Stimulated activated CD8-positive, alpha-beta memory T cell treated with anti-CD3 and anti-CD28 coated beads, Interleukin-12 subunit alpha, Interleukin-12 subunit beta, amount 100 ng/mL, for 1 hour (primary cell): ENCODE results near the gene HPCAL4.

ENCODE experiments used
- DNase-seq: peaks from one replicate; pipeline ENCODE4 v3.0.0-alpha.2; 2020; ENCODE audit warnings: low read depth

HPCAL4 gene

GRCh38 chr1:39701049-39701439, 9.8 kb upstream of the HPCAL4 start:
- no peak for DNase-seq

DNA sequence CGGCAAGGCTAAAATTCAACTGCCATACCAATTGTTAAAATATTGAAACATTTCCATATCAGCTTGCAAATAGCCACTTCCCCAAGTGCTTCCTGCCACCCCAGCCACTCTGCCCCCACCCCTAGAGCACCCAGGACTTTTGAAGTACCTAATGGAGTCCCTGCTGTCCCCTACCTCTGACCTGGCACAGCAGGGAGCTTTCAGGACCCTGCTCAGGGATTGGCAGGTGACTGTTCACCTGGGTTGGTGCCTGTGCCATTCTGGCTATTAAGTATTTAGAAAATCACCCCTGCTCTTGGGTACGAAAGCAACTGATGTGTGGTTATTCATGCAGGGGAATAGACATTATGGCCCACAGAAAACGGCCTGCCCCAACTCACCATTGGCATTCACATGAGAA, 9.1 kb upstream of the HPCAL4 start:
- no peak for DNase-seq

GRCh38 chr1:39699419-39699818, 8.2 kb upstream of the HPCAL4 start:
- DNase-seq = no peak

- DNase-seq = no peak
Measured at GRCh38 chr1:39698568-39698967, 7.3 kb upstream of the HPCAL4 start.

- DNase-seq = no peak
Measured at GRCh38 chr1:39696448-39696847, 5.2 kb upstream of the HPCAL4 start.

DNA sequence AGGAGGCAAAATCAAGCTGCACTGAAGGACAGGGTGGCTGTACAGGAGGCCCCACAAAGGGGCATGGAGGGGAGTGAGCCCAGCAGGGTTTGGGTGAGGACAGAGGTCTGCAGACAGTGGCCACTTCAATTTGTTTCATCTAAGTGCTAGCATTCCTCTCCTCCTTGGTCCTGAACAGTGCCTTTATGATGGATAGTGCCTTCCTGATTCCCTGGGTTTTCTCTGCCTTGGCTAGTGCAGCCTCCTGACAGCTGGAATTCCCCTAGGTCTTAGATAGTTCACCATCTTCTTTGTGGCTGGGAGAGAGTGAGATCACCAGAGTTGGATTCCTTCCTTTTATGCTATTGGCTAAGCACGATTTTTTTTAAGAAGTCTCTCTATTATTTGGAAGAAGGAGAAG, 3.8 kb upstream of the HPCAL4 start:
- no peak for DNase-seq

DNA sequence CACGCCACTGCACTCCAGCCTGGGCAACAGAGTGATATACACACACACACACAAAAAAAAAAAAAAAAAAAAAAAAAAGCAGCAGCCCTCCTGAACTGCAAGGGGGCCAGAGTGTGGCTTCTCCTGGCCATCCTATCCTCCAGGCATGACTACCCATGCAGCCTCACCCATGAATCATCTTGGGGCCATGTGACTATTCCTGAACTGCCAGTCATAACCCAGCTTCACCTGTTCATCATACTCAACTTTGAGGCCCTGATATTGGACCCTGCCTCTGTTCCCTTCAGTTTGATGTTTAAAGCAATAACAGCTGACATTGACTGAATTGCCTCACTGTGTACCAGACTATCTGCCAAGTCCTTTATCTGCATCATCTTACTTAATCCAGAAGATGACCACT, 2.8 kb upstream of the HPCAL4 start:
- no peak for DNase-seq

- DNase-seq = no peak
Measured at GRCh38 chr1:39692152-39693074, 1.2 kb upstream of the HPCAL4 start.

- no peak for DNase-seq
Measured at GRCh38 chr1:39690794-39691382, 345 bp downstream of the HPCAL4 start.

DNA sequence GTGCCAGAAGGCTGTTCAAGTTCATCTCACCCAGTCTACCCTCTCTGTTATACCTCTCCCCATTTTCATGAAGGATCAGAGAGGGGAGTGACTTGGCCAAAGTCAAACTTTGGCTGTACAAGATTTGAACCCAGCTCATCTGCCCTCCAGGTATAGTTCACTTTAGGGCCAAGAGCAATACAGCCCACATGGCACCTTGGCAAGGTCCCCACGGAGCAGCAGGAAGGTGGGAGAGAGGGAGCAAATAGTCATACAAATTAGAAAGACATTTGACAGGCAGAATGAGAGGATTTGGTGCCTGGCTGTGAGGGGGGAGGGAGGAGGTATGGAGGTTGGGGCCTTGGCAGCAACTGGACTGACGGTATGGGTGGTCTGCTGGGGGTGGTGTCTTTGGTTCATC, 1.0 kb downstream of the HPCAL4 start:
- DNase-seq = no peak

DNA sequence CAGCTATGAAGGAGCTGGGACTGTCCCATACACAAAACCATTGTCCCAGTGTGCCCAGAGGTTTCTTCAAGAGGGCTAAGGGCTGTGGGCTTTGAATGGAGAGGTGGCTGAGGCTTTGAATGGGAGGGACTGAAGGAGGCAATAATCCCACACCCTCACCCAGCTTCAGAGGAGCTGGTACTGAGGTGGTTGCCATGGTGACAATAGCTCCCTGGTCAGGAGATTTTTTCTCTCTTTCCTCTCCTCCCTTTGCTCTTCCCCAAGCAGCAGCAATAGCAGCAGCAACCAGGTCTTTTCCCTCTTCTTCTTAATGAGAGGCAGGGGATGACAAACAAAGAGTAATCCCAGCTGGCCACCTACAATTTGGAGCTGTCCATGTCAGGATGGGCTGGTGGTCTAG, 1.6 kb downstream of the HPCAL4 start:
- no peak for DNase-seq

DNA sequence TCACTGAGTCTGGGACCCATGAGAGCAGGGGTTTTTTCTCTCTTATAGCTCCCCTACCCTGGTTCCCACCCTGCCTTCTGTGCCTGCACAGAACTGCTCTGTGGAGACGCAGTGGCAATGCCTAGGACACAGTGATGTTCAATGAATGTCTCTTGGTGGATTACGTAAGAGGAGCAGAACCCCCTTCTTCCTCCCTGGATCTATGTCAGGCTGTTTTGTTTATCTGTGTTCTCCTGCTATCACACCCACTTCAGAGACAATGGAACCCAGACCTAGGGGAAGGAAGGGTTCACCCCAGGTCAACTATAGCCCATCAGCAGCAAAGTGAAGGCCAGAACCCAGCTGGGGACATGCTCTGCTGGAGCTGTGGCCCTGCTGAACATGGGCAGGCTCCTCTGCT, 2.0 kb downstream of the HPCAL4 start:
- DNase-seq = no peak

- DNase-seq = no peak
Measured at GRCh38 chr1:39688706-39689105, 2.5 kb downstream of the HPCAL4 start.

- no peak for DNase-seq
Measured at GRCh38 chr1:39687243-39687642, 4.0 kb downstream of the HPCAL4 start.

- no peak for DNase-seq
Measured at GRCh38 chr1:39685071-39685470, 6.2 kb downstream of the HPCAL4 start.

GRCh38 chr1:39684313-39684664, 6.9 kb downstream of the HPCAL4 start:
- no peak for DNase-seq

DNA sequence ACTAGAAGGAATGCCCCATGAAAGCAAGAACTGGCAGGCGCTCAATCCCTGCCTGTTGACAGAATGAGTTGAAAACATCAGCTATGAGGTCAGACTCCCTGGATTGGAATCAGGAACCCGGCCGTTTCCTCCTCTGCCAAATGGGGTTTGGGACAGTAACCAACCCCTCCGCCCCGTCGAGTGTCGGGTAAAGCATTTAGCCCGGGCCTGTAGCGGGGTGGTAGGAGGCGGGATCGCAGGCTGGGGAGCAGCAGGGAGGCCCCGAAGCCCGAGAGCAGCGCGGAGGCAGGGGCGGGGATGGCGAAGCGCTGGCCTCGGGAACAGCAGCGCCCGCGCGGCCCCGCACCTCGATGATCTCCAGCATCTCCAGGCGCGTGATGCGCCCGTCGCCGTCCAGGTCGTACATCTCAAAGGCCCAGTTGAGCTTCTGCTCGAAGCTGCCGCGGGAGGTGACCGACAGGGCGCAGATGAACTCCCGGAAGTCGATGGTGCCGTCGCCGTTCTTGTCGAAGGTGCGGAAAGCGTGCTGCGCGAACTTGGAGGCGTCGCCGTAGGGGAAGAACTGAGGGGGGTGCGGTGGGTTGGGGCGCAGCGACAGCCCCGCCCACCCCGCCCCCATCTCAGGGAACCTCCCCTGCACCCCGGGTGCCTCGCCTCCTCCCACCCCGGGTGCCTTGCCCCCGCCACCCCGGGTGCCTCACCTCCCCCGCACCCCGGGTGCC, 7.5 kb downstream of the HPCAL4 start:
- DNase-seq = no peak

DNA sequence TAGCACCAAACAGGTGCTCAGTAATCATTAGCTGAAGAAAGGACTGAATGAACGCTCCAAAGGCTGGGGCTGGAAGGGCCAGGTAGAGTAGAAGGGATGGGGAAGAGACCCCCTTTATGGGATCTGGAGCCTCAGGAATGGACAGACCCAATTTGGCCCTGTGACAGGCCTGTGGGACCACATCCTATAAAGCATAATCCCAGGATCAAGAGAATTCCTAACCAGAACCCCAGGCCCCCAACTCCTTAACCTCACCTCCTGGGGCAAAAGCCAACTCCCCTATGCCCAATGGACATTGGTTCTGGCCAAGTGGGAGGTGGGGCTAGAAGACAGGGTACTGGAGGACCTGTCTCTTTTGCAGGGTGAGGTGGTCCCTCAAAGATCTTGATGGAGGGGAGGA, 9.2 kb downstream of the HPCAL4 start:
- DNase-seq = no peak

DNA sequence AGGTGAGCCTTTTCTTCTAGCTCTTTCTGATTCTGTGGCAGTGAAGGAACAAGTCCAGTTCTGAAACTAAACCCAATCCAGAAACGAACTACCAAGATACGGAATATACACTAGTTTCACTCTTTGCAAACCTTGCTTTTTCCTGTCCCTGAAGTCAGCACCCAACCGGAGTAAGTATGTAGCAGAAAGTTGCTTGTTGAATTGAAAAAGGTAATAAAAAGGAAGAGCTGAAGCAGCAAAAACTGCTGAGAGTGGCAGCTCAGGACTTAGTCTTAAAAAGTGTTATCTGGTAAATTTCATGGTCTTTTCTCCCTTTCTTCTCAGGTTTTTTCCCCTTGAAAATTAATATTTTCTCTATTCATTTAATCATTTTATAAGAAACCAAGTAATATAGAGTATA, 9.9 kb downstream of the HPCAL4 start:
- no peak for DNase-seq

DNA sequence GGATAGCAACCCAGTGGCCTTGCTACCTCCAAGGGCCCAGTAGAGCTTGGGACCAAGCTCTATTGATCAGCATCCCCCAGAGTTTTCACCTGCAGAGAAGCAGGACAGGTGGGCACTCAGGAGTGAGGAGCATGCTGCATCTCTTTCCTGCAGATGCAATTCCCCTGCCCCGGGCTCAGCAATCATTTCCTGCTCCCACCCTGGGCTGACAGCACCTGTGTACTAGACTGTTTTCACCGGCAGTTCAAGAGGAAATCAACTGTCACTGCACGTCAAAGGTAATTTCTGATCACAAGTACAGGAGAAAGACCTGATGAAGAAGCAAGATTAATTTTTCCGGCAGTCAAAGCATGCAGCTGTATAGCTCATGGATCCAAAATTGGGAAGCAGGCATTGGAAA, 10.5 kb downstream of the HPCAL4 start:
- no peak for DNase-seq

DNA sequence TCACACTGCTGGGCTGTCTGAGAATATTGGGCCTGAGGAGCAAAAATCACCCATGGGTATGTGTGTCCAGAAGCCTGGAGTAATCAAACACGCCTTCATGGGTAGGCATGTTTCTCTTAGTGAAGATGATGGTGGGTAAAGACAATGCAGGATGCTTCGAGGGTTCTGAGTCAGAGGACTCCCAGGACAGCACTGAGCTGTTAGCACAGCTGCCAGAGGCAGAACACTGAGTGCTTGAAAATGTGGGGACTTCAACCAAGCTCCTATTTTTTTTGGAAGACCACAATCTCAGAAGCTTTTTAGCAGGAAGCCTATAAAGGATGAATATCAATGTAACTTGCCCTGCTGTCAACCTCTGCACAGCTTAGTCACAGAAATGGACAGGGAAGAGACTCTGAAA, 11.4 kb downstream of the HPCAL4 start:
- no peak for DNase-seq

DNA sequence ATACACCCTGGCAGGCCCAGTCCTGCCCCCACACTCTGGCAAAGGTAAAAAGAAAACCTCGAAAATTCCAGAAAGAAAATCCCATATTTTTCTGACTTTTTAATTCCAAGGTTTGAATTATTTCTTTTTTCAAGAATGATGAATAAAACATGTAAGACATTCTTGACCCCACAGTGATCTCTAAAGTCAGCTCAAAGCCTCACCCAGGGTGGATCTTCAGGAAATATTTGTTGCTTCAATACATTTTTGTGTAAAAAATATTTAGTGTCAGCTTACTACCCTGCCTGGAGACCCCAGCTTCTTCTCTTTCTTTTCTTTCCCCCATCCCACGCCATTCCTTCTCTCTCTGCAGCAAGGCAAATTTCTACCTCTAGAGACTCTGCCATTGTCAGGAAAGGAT, 12.3 kb downstream of the HPCAL4 start:
- no peak for DNase-seq

- DNase-seq = no peak
Measured at GRCh38 chr1:39677645-39678044, 13.6 kb downstream of the HPCAL4 start.
